OCI-LY1 (cell line): ENCODE results near the gene CTBP2.

Experiments used
- H2AFZ ChIP-seq: fragments of 200-600 bp; sonication (generic), shearing (Covaris generic); 2 replicates; pipeline ENCODE4 v1.6.0; 2014; ENCODE audit warnings: antibody characterized with exemption, mild to moderate bottlenecking, low read length
- H3F3A ChIP-seq: fragments of 200-600 bp; sonication (generic), shearing (Covaris generic); 2 replicates; pipeline ENCODE4 v1.6.0; 2014; ENCODE audit warnings: mild to moderate bottlenecking, antibody characterized with exemption, low read length, moderate library complexity; ENCODE audit not compliant: insufficient read depth
- H3K27ac ChIP-seq: fragments of 200-600 bp; sonication (generic); 2 replicates; pipeline ENCODE4 v1.5.1; 2014; ENCODE audit warnings: low read length, mixed run types, mild to moderate bottlenecking, low read depth; ENCODE audit not compliant: poor library complexity, severe bottlenecking
- H3K27me3 ChIP-seq: fragments of 200-600 bp; sonication (generic); 2 replicates; pipeline ENCODE4 v1.6.0; 2014; ENCODE audit warnings: antibody characterized with exemption, mild to moderate bottlenecking, low read length, moderate library complexity; ENCODE audit not compliant: insufficient read depth
- H3K36me3 ChIP-seq: fragments of 200-600 bp; sonication (generic); 2 replicates; pipeline ENCODE4 v1.6.1; 2014; ENCODE audit warnings: mild to moderate bottlenecking, antibody characterized with exemption, low read length, moderate library complexity, mixed read lengths; ENCODE audit not compliant: insufficient read depth
- H3K4me1 ChIP-seq: fragments of 200-600 bp; sonication (generic); 2 replicates; pipeline ENCODE4 v1.5.1; 2014; ENCODE audit warnings: mild to moderate bottlenecking, low read length, moderate library complexity; ENCODE audit not compliant: insufficient read depth, severe bottlenecking
- H3K4me2 ChIP-seq: fragments of 200-600 bp; sonication (generic), shearing (Covaris generic); 2 replicates; pipeline ENCODE4 v1.6.1; 2014; ENCODE audit warnings: low read length
- H3K4me3 ChIP-seq: fragments of 200-600 bp; sonication (generic); 2 replicates; pipeline ENCODE4 v1.5.1; 2014; ENCODE audit warnings: low read length, low read depth, mild to moderate bottlenecking, mixed read lengths; ENCODE audit not compliant: poor library complexity, severe bottlenecking
- H3K79me2 ChIP-seq: fragments of 200-600 bp; shearing (Covaris generic); 2 replicates; pipeline ENCODE4 v1.6.1; 2016; ENCODE audit warnings: mixed run types, low read length, mixed read lengths; ENCODE audit not compliant: insufficient read depth
- H3K9ac ChIP-seq: fragments of 200-600 bp; sonication (generic), shearing (Covaris generic); 2 replicates; pipeline ENCODE4 v1.6.1; 2014; ENCODE audit warnings: mild to moderate bottlenecking, low read length, mixed read lengths
- H3K9me2 ChIP-seq: fragments of 200-600 bp; sonication (generic), shearing (Covaris generic); 2 replicates; pipeline ENCODE4 v1.6.1; 2014; ENCODE audit warnings: low read depth, mild to moderate bottlenecking, low read length, mixed read lengths
- H3K9me3 ChIP-seq: fragments of 200-600 bp; shearing (Covaris generic); 2 replicates; pipeline ENCODE4 v1.6.1; 2014; ENCODE audit warnings: low read length, mixed read lengths
- H4K20me1 ChIP-seq: fragments of 200-600 bp; sonication (generic), shearing (Covaris generic); 2 replicates; pipeline ENCODE4 v1.6.0; 2016; ENCODE audit warnings: mild to moderate bottlenecking, low read length; ENCODE audit not compliant: insufficient read depth
- EZH2 ChIP-seq: fragments of 200-600 bp; sonication (generic), shearing (Covaris generic); IDR thresholded peaks from 2 replicates; pipeline ENCODE4 v1.8.0; 2017; ENCODE audit warnings: borderline replicate concordance, mixed run types, mild to moderate bottlenecking, antibody characterized with exemption, low read length, moderate library complexity, mixed read lengths
- TF ChIP-seq, protein P1 (sequence below): fragments of 200-600 bp; sonication (generic), shearing (Covaris generic); IDR thresholded peaks from 2 replicates; pipeline ENCODE4 v1.5.1; 2017; ENCODE audit warnings: mild to moderate bottlenecking, antibody characterized with exemption, low read length, moderate library complexity, mixed read lengths

CTBP2 gene

DNA sequence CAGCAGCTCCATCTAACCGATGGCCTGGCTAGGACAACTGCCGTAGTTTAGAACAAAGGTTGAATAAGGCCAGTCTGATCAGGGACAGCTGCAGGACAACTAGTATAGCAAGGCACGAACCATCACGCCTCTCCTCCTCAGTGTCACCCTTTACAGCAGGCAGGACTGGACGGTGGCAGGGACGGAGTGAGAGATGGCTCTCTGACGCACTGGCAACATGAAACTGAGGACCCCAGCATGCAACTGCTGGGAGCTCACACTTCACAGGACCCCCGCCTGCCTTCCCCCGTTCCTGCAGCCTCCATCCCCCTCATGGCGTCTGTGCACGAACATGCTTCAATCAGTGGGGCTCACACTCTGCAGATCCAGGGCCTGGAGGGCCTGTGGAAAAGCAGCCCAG lies 164.8 kb downstream of the CTBP2 start:
- Histone ChIP-seq H3K79me2 (no peaks in the 10 kb centered on the region), H3F3A (no peaks in the 10 kb centered on the region), H4K20me1 (no peaks in the 10 kb centered on the region), H2AFZ (no peak overlapping the region), H3K9ac (no peak overlapping the region), H3K9me2 (no peaks in the 10 kb centered on the region), H3K27ac (no peak overlapping the region), H3K36me3 (no peaks in the 10 kb centered on the region), H3K4me2 (no peak overlapping the region), H3K4me1 (no peaks in the 10 kb centered on the region), H3K9me3 (no peaks in the 10 kb centered on the region), H3K27me3 (no peaks in the 10 kb centered on the region; the same call in 1 of the 2 replicates), H3K4me3 (no peak overlapping the region)
- TF ChIP-seq, protein P1, sequence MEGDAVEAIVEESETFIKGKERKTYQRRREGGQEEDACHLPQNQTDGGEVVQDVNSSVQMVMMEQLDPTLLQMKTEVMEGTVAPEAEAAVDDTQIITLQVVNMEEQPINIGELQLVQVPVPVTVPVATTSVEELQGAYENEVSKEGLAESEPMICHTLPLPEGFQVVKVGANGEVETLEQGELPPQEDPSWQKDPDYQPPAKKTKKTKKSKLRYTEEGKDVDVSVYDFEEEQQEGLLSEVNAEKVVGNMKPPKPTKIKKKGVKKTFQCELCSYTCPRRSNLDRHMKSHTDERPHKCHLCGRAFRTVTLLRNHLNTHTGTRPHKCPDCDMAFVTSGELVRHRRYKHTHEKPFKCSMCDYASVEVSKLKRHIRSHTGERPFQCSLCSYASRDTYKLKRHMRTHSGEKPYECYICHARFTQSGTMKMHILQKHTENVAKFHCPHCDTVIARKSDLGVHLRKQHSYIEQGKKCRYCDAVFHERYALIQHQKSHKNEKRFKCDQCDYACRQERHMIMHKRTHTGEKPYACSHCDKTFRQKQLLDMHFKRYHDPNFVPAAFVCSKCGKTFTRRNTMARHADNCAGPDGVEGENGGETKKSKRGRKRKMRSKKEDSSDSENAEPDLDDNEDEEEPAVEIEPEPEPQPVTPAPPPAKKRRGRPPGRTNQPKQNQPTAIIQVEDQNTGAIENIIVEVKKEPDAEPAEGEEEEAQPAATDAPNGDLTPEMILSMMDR: no peak
- TF ChIP-seq EZH2: no peak

DNA sequence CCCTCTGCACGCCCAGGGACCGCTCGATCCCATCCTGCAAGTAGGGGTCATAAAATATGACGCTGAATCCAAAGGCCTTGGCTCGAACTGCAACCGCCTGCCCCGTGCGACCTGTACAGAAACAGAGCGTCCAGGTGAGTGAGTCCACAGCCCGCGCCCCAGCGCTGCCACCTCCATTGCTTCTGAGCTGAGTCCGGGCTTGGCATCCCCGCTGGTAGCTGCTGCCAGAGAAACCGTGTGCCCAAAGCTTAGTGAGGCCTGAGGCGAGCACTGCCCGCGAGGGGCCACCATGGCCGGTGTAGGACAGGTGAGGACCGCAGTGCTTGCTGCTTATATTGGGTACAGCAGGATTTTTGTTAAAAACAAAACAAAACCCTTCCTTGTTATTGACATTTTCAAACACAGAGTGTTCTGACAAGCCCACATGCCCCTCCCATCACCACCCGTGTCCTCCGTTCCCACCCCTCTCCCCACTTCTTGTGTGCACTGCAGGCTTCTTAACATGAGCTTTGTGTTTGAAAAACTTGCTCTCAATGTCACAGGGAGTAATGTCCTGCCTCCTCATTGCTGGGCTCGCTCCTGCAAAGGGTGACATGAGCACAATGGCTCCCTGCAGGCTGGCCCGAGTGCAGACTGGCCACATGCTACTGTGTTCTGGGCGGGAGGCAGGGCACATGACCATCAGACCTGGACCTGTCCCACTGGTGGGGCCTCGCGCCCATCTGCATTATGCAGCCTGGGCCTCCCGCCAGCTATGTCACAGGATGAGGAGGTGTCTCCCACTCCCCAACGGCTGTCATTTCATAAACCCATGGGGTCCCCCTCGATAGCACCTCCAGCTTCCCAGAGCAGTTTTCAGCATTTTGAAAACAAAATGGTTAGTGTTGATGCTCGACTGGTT lies 165.5 kb downstream of the CTBP2 start:
- TF ChIP-seq, protein P1: no peak
- TF ChIP-seq EZH2: no peak
- H3K9ac ChIP-seq: no peak overlapping the region
- no peaks in the 10 kb centered on the region for H3K4me1 ChIP-seq
- H3K27me3 ChIP-seq: no peaks in the 10 kb centered on the region; the same call in 1 of the 2 replicates
- H3K9me3 ChIP-seq: no peaks in the 10 kb centered on the region
- H3K79me2 ChIP-seq: no peaks in the 10 kb centered on the region
- no peaks in the 10 kb centered on the region for H3K9me2 ChIP-seq
- H2AFZ ChIP-seq: no peak overlapping the region
- H3K4me3 ChIP-seq: no peak overlapping the region
- no peak overlapping the region for H3K4me2 ChIP-seq
- no peaks in the 10 kb centered on the region for H4K20me1 ChIP-seq
- no peak overlapping the region for H3K27ac ChIP-seq
- H3K36me3 ChIP-seq: no peaks in the 10 kb centered on the region
- no peaks in the 10 kb centered on the region for H3F3A ChIP-seq

- no peak for TF ChIP-seq EZH2
- TF ChIP-seq, protein P1: no peak
- no peaks in the 10 kb centered on the region; the same call in 1 of the 2 replicates for H3K27me3 ChIP-seq
- H3F3A ChIP-seq: no peaks in the 10 kb centered on the region
- no peak overlapping the region for H3K27ac ChIP-seq
- H4K20me1 ChIP-seq: no peaks in the 10 kb centered on the region
- peaks cover 4% of the 10 kb centered on the region for H3K4me1 ChIP-seq
- H3K4me3 ChIP-seq: no peak overlapping the region
- no peaks in the 10 kb centered on the region for H3K36me3 ChIP-seq
- H2AFZ ChIP-seq: no peak overlapping the region
- H3K4me2 ChIP-seq: no peak overlapping the region
- H3K9me2 ChIP-seq: no peaks in the 10 kb centered on the region
- H3K9me3 ChIP-seq: no peaks in the 10 kb centered on the region
- no peaks in the 10 kb centered on the region for H3K79me2 ChIP-seq
- no peak overlapping the region for H3K9ac ChIP-seq
Observed at GRCh38 chr10:124993736-124994451, 166.5 kb downstream of the CTBP2 start.
